ENCODE data around the gene GPC6. TPM values are rescaled to one million over a fixed set of nuclear protein-coding genes. Genes with fewer than 3 reads are reported as not detected.
A peak's percentile ranks its signal among the peaks of the same experiment; 100 is the strongest.

The GPC6 gene
- polyA plus RNA-seq, 1 of the 3 experiments (the other 2 are of a cell fraction): 6.7 TPM

- TF ChIP-seq, protein P1, sequence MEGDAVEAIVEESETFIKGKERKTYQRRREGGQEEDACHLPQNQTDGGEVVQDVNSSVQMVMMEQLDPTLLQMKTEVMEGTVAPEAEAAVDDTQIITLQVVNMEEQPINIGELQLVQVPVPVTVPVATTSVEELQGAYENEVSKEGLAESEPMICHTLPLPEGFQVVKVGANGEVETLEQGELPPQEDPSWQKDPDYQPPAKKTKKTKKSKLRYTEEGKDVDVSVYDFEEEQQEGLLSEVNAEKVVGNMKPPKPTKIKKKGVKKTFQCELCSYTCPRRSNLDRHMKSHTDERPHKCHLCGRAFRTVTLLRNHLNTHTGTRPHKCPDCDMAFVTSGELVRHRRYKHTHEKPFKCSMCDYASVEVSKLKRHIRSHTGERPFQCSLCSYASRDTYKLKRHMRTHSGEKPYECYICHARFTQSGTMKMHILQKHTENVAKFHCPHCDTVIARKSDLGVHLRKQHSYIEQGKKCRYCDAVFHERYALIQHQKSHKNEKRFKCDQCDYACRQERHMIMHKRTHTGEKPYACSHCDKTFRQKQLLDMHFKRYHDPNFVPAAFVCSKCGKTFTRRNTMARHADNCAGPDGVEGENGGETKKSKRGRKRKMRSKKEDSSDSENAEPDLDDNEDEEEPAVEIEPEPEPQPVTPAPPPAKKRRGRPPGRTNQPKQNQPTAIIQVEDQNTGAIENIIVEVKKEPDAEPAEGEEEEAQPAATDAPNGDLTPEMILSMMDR (IDR thresholded peaks at IDR 0.05): no peak
- TF ChIP-seq MXI1 (IDR thresholded peaks at IDR 0.05; ENCODE audit: low read depth, low read length) (no peak), ELF1 (IDR thresholded peaks at IDR 0.05) (no peak), EZH2phosphoT487 (IDR thresholded peaks at IDR 0.05; ENCODE audit: borderline replicate concordance, low read depth) (no peak), RCOR1 (IDR thresholded peaks at IDR 0.05; ENCODE audit: low read length) (peak; percentile 46; the same call in 1 of the 2 replicates), POLR2AphosphoS5 (IDR thresholded peaks at IDR 0.05; ENCODE audit: low read depth, low read length) (no peak), SIN3A (IDR thresholded peaks at IDR 0.05; ENCODE audit: borderline replicate concordance, low read depth, low read length) (no peak)
These were observed 592.8 kb downstream of the GPC6 start (continued) for GRCh38 chr13:93819331-93819890.

DNA sequence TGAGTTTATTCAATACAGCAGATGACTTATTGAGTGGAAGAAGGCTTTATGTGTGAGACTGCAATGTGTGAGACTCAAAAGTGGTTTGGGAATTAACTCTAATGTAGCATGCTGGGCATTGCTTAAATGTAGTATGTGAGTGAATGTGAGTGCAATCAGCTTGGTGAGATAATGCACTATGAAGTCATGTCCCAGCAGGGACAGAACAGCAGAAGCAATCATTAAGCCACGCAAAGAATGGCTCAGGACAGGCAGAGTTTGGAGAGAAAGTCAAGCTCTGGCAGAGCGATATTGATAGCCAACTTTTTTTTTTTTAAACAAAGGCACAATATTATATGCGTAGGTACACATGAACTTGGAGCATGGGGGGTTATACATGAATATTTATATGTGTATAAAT lies 597.7 kb downstream of the GPC6 start:
- H3K36me3 ChIP-seq (replicated peaks in 1 of 2; ENCODE audit: control insufficient read depth in 1 of 2, insufficient read depth in 2 of 2, low read length in 1 of 2): no peaks in the 10 kb centered on the region
- DNase-seq: no peak
- H3K9me3 ChIP-seq: no peaks in the 10 kb centered on the region
- 78% methylated on average over 3 of the region's 3 CpGs for WGBS (ENCODE audit: low lambda C conversion rate)
- no peak overlapping the region for H3K4me3 ChIP-seq (ENCODE audit: low read depth in 2 of 2, low read length in 1 of 2)
- ChIA-PET CTCF (no interaction called here), POLR2A (no interaction called here)
- H3K27ac ChIP-seq (ENCODE audit: low read depth in 2 of 2, low read length in 1 of 2): no peak overlapping the region
- no peaks in the 10 kb centered on the region for H3K9me2 ChIP-seq
- H3K4me1 ChIP-seq (ENCODE audit: control insufficient read depth in 1 of 2, insufficient read depth in 2 of 2, low read depth in 1 of 2, low read length in 1 of 2): peaks cover 0 to 7% of the 10 kb centered on the region in 2 experiments; a peak in 2 of 4 replicates
- H4K20me1 ChIP-seq (ENCODE audit: insufficient read depth): no peaks in the 10 kb centered on the region
- no peaks in the 10 kb centered on the region for H3F3A ChIP-seq (replicated peaks; ENCODE audit: insufficient read depth)
- no peak overlapping the region for H3K9ac ChIP-seq
- TF ChIP-seq USF2 (IDR thresholded peaks at IDR 0.05; ENCODE audit: borderline replicate concordance, low read depth, low read length): no peak
- TF ChIP-seq CHD2 (IDR thresholded peaks at IDR 0.05; ENCODE audit: low read length, partially characterized antibody): no peak
- TF ChIP-seq, protein P2, sequence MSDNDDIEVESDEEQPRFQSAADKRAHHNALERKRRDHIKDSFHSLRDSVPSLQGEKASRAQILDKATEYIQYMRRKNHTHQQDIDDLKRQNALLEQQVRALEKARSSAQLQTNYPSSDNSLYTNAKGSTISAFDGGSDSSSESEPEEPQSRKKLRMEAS (IDR thresholded peaks at IDR 0.05; ENCODE audit: low read depth): no peak
- no peak for TF ChIP-seq GATA2 (CRISPR knock-in tag; IDR thresholded peaks at IDR 0.05)
- no peak overlapping the region for H2AFZ ChIP-seq (ENCODE audit: low read depth)
- no peak overlapping the region for H3K4me2 ChIP-seq
- H3K79me2 ChIP-seq (ENCODE audit: insufficient read depth): no peaks in the 10 kb centered on the region
- H3K27me3 ChIP-seq (ENCODE audit: insufficient read depth): no peaks in the 10 kb centered on the region

- peak; percentile 41 for DNase-seq
- H2AFZ ChIP-seq (ENCODE audit: low read depth): no peak overlapping the region
- no peaks in the 10 kb centered on the region for H3K36me3 ChIP-seq (replicated peaks in 1 of 2; ENCODE audit: control insufficient read depth in 1 of 2, insufficient read depth in 2 of 2, low read length in 1 of 2)
- ChIA-PET CTCF (no interaction called here), POLR2A (no interaction called here)
- no peaks in the 10 kb centered on the region for H3K79me2 ChIP-seq (ENCODE audit: insufficient read depth)
- 10% methylated on average over 3 of the region's 3 CpGs for WGBS (ENCODE audit: low lambda C conversion rate)
- H3K4me2 ChIP-seq: no peak overlapping the region
- no peak overlapping the region for H3K4me3 ChIP-seq (ENCODE audit: low read depth in 2 of 2, low read length in 1 of 2)
- no peaks in the 10 kb centered on the region for H3K9me2 ChIP-seq
- H3K9ac ChIP-seq: no peak overlapping the region
- no peaks in the 10 kb centered on the region for H3K27me3 ChIP-seq (ENCODE audit: insufficient read depth)
- no peaks in the 10 kb centered on the region; a peak in 1 of 4 replicates for H3K4me1 ChIP-seq (ENCODE audit: control insufficient read depth in 1 of 2, insufficient read depth in 2 of 2, low read depth in 1 of 2, low read length in 1 of 2)
- no peaks in the 10 kb centered on the region for H3F3A ChIP-seq (replicated peaks; ENCODE audit: insufficient read depth)
- H4K20me1 ChIP-seq (ENCODE audit: insufficient read depth): no peaks in the 10 kb centered on the region
- peak overlapping the region in 1 of 2 experiments; percentile 67; a peak in 2 of 4 replicates for H3K27ac ChIP-seq (ENCODE audit: low read depth in 2 of 2, low read length in 1 of 2)
- H3K9me3 ChIP-seq: no peaks in the 10 kb centered on the region
- TF ChIP-seq TCF12 (IDR thresholded peaks at IDR 0.05) (peak; percentile 51), CHD2 (IDR thresholded peaks at IDR 0.05; ENCODE audit: low read length, partially characterized antibody) (no peak), ELF1 (IDR thresholded peaks at IDR 0.05) (no peak), RXRA (IDR thresholded peaks at IDR 0.05; ENCODE audit: borderline replicate concordance, low read depth) (no peak), TEAD4 (IDR thresholded peaks at IDR 0.05; ENCODE audit: borderline replicate concordance, insufficient read depth) (no peak), GABPA (IDR thresholded peaks at IDR 0.05; ENCODE audit: low read depth) (no peak), POLR2AphosphoS5 (IDR thresholded peaks at IDR 0.05; ENCODE audit: low read depth, low read length) (no peak), RAD21 (IDR thresholded peaks at IDR 0.05; ENCODE audit: low read length) (no peak; the same call in 1 of the 2 replicates), RCOR1 (IDR thresholded peaks at IDR 0.05; ENCODE audit: low read length) (peak; percentile 78), FOXJ3 (CRISPR knock-in tag; IDR thresholded peaks at IDR 0.05) (no peak), MXI1 (IDR thresholded peaks at IDR 0.05; ENCODE audit: low read depth, low read length) (no peak), PBX3 (IDR thresholded peaks at IDR 0.05) (0 out of 2 replicates have a peak, but pooled peaks have one; percentile 8), NFIC (IDR thresholded peaks at IDR 0.05; ENCODE audit: borderline replicate concordance) (no peak)
- TF ChIP-seq, protein P1 (IDR thresholded peaks at IDR 0.05): no peak
These were observed 607.4 kb downstream of the GPC6 start for GRCh38 chr13:93834051-93834450.
